ENCODE data around the gene EPHA1. TPM values are rescaled to one million over a fixed set of nuclear protein-coding genes. Genes with fewer than 3 reads are reported as not detected.
"Not testable (repeated sequence)": the region's sequence is repeated elsewhere in the genome, so short reads cannot be mapped to it uniquely, and the experiment has no call there.

EPHA1 gene
- total and polyA plus RNA-seq, 2 donors: 1.4 to 3.2 TPM

GRCh38 chr7:143394068-143394467, 14.6 kb downstream of the EPHA1 start:
- Histone ChIP-seq H3K4me3 (ENCODE audit: low read depth, low read length) (no peak overlapping the region), H3K27ac (ENCODE audit: low read depth) (no peak overlapping the region), H3K4me1 (ENCODE audit: insufficient read depth) (no peaks in the 10 kb centered on the region), H3K36me3 (ENCODE audit: insufficient read depth) (no peaks in the 10 kb centered on the region)
- 97% methylated on average over 6 of the region's 6 CpGs for WGBS
- DNase-seq (ENCODE audit: extremely low spot score): no peak

- WGBS: 75% methylated on average over 14 of the region's 14 CpGs
- H3K4me1 ChIP-seq (ENCODE audit: insufficient read depth): no peaks in the 10 kb centered on the region
- H3K27ac ChIP-seq (ENCODE audit: low read depth): no peak overlapping the region
- peaks cover 2% of the 10 kb centered on the region for H3K36me3 ChIP-seq (ENCODE audit: insufficient read depth)
- no peak overlapping the region for H3K4me3 ChIP-seq (ENCODE audit: low read depth, low read length)
- DNase-seq (ENCODE audit: extremely low spot score): no peak
Observed at GRCh38 chr7:143393267-143394041, 15.2 kb downstream of the EPHA1 start.

- 96% methylated on average over 6 of the region's 6 CpGs for WGBS
- H3K27ac ChIP-seq (ENCODE audit: low read depth): no peak overlapping the region
- DNase-seq (ENCODE audit: extremely low spot score): no peak
- H3K4me3 ChIP-seq (ENCODE audit: low read depth, low read length): no peak overlapping the region
- H3K36me3 ChIP-seq (ENCODE audit: insufficient read depth): peaks cover 4% of the 10 kb centered on the region
- H3K4me1 ChIP-seq (ENCODE audit: insufficient read depth): no peaks in the 10 kb centered on the region
Observed at GRCh38 chr7:143392875-143393266, 15.8 kb downstream of the EPHA1 start.

- not testable (repeated sequence) for H3K4me1 ChIP-seq (ENCODE audit: insufficient read depth); H3K36me3 ChIP-seq (ENCODE audit: insufficient read depth); H3K4me3 ChIP-seq (ENCODE audit: low read depth, low read length); H3K27ac ChIP-seq (ENCODE audit: low read depth); DNase-seq (ENCODE audit: extremely low spot score)
- 80% methylated on average over 8 of the region's 8 CpGs for WGBS
Observed at GRCh38 chr7:143392427-143392826, 16.2 kb downstream of the EPHA1 start.

- DNase-seq (ENCODE audit: extremely low spot score): no peak
- WGBS: 33% methylated on average over 24 of the region's 24 CpGs
- peaks cover 4% of the 10 kb centered on the region for H3K36me3 ChIP-seq (ENCODE audit: insufficient read depth)
- no peaks in the 10 kb centered on the region for H3K4me1 ChIP-seq (ENCODE audit: insufficient read depth)
- peak overlapping the region; percentile 30 for H3K27ac ChIP-seq (ENCODE audit: low read depth)
- H3K4me3 ChIP-seq (ENCODE audit: low read depth, low read length): no peak overlapping the region
Observed at GRCh38 chr7:143391462-143392404, 16.9 kb downstream of the EPHA1 start.

- 76% methylated on average over 9 of the region's 9 CpGs for WGBS
- Histone ChIP-seq H3K36me3 (ENCODE audit: insufficient read depth) (peaks cover 4% of the 10 kb centered on the region), H3K4me3 (ENCODE audit: low read depth, low read length) (no peak overlapping the region), H3K27ac (ENCODE audit: low read depth) (peak overlapping the region; percentile 24), H3K4me1 (ENCODE audit: insufficient read depth) (no peaks in the 10 kb centered on the region)
- DNase-seq (ENCODE audit: extremely low spot score): no peak
Observed at GRCh38 chr7:143390773-143391317, 17.8 kb downstream of the EPHA1 start.

GRCh38 chr7:143390104-143390772, 18.4 kb downstream of the EPHA1 start:
- Histone ChIP-seq H3K27ac (ENCODE audit: low read depth) (no peak overlapping the region), H3K36me3 (ENCODE audit: insufficient read depth) (peaks cover 4% of the 10 kb centered on the region), H3K4me3 (ENCODE audit: low read depth, low read length) (no peak overlapping the region), H3K4me1 (ENCODE audit: insufficient read depth) (no peaks in the 10 kb centered on the region)
- DNase-seq (ENCODE audit: extremely low spot score): no peak
- WGBS: 78% methylated on average over 10 of the region's 10 CpGs

- 84% methylated on average over 15 of the region's 15 CpGs for WGBS
- DNase-seq (ENCODE audit: extremely low spot score): no peak
- H3K4me1 ChIP-seq (ENCODE audit: insufficient read depth): no peaks in the 10 kb centered on the region
- peaks cover 4% of the 10 kb centered on the region for H3K36me3 ChIP-seq (ENCODE audit: insufficient read depth)
- no peak overlapping the region for H3K4me3 ChIP-seq (ENCODE audit: low read depth, low read length)
- no peak overlapping the region for H3K27ac ChIP-seq (ENCODE audit: low read depth)
Observed at GRCh38 chr7:143389316-143390103, 19.1 kb downstream of the EPHA1 start.

GRCh38 chr7:143388491-143389101, 20.1 kb downstream of the EPHA1 start:
- WGBS: 80% methylated on average over 28 of the region's 28 CpGs
- peaks cover 4% of the 10 kb centered on the region for H3K36me3 ChIP-seq (ENCODE audit: insufficient read depth)
- no peaks in the 10 kb centered on the region for H3K4me1 ChIP-seq (ENCODE audit: insufficient read depth)
- DNase-seq (ENCODE audit: extremely low spot score): no peak
- H3K27ac ChIP-seq (ENCODE audit: low read depth): no peak overlapping the region
- H3K4me3 ChIP-seq (ENCODE audit: low read depth, low read length): no peak overlapping the region

GRCh38 chr7:143388051-143388450, 20.6 kb downstream of the EPHA1 start:
- Histone ChIP-seq H3K4me3 (ENCODE audit: low read depth, low read length) (no peak overlapping the region), H3K4me1 (ENCODE audit: insufficient read depth) (no peaks in the 10 kb centered on the region)

GRCh38 chr7:143387156-143387975, 21.3 kb downstream of the EPHA1 start:
- no peak for DNase-seq (ENCODE audit: extremely low spot score)
- H3K27ac ChIP-seq (ENCODE audit: low read depth): no peak overlapping the region
- 79% methylated on average over 23 of the region's 23 CpGs for WGBS
- H3K4me3 ChIP-seq (ENCODE audit: low read depth, low read length): no peak overlapping the region
- peaks cover 4% of the 10 kb centered on the region for H3K36me3 ChIP-seq (ENCODE audit: insufficient read depth)
- H3K4me1 ChIP-seq (ENCODE audit: insufficient read depth): no peaks in the 10 kb centered on the region

More at GRCh38 chr7:143388051-143388450, 20.6 kb downstream of the EPHA1 start:
- WGBS: 68% methylated on average over 10 of the region's 10 CpGs
- no peak overlapping the region for H3K27ac ChIP-seq (ENCODE audit: low read depth)
- DNase-seq (ENCODE audit: extremely low spot score): no peak
- peaks cover 4% of the 10 kb centered on the region for H3K36me3 ChIP-seq (ENCODE audit: insufficient read depth)
